H9 (cell line): ENCODE results near the gene NLRX1. TPM values are rescaled to one million over a fixed set of nuclear protein-coding genes. Genes with fewer than 3 reads are reported as not detected.

ENCODE experiments used
- DNase-seq: peaks from one replicate; pipeline ENCODE4 v3.0.0-alpha.2; 2017
- H2AFZ ChIP-seq: one replicate; pipeline ENCODE4 v1.6.1; 2013; ENCODE audit warnings: mild to moderate bottlenecking, low read length, control low read depth, moderate library complexity
- H2AK5ac ChIP-seq: 2 replicates; pipeline ENCODE4 v1.6.1; 2013; ENCODE audit warnings: low read length, control low read depth, mixed read lengths; ENCODE audit not compliant: insufficient read length
- H2BK120ac ChIP-seq: one replicate; pipeline ENCODE4 v1.6.1; 2013; ENCODE audit warnings: low read depth, mild to moderate bottlenecking, low read length, control low read depth, inconsistent platforms; ENCODE audit not compliant: poor library complexity, severe bottlenecking
- H2BK12ac ChIP-seq: 2 replicates; pipeline ENCODE4 v1.6.1; 2013; ENCODE audit warnings: low read length, control low read depth, mixed read lengths, low read depth; ENCODE audit not compliant: insufficient read length
- H2BK15ac ChIP-seq: 2 replicates; pipeline ENCODE4 v1.6.1; 2013; ENCODE audit warnings: low read depth, low read length, control low read depth
- H2BK20ac ChIP-seq: one replicate; pipeline ENCODE4 v1.6.1; 2013; ENCODE audit warnings: low read depth, mild to moderate bottlenecking, low read length, control low read depth, inconsistent platforms; ENCODE audit not compliant: poor library complexity, severe bottlenecking
- H2BK5ac ChIP-seq: 2 replicates; pipeline ENCODE4 v1.6.1; 2013; ENCODE audit warnings: low read length, control low read depth, mixed read lengths; ENCODE audit not compliant: insufficient read length
- H3K14ac ChIP-seq: 2 replicates; pipeline ENCODE4 v1.6.1; 2013; ENCODE audit warnings: low read length, control low read depth; ENCODE audit not compliant: insufficient read depth
- H3K18ac ChIP-seq: 2 replicates; pipeline ENCODE4 v1.6.1; 2013; ENCODE audit warnings: low read depth, mild to moderate bottlenecking, mixed read lengths, low read length, control low read depth; ENCODE audit not compliant: insufficient read length
- H3K23ac ChIP-seq: 2 replicates; pipeline ENCODE4 v1.6.1; 2013; ENCODE audit warnings: low read length, control low read depth, mixed read lengths, low read depth; ENCODE audit not compliant: insufficient read length
- H3K23me2 ChIP-seq: 2 replicates; pipeline ENCODE4 v1.6.1; 2013; ENCODE audit warnings: low read depth, mild to moderate bottlenecking, mixed read lengths, low read length, control low read depth; ENCODE audit not compliant: insufficient read length, poor library complexity, severe bottlenecking
- H3K27ac ChIP-seq: 2 replicates; pipeline ENCODE4 v1.5.1; 2013; ENCODE audit warnings: low read length, control low read depth, mixed read lengths, low read depth; ENCODE audit not compliant: insufficient read length
- H3K27me3 ChIP-seq: 2 replicates; pipeline ENCODE4 v1.6.1; 2013; ENCODE audit warnings: low read length, control low read depth, inconsistent platforms; ENCODE audit not compliant: insufficient read depth
- H3K4ac ChIP-seq: 2 replicates; pipeline ENCODE4 v1.6.1; 2013; ENCODE audit warnings: low read depth, mild to moderate bottlenecking, control low read depth, inconsistent platforms, low read length, moderate library complexity
- H3K4me1 ChIP-seq: 2 replicates; pipeline ENCODE4 v1.6.1; 2013; ENCODE audit warnings: low read length, control low read depth, inconsistent platforms; ENCODE audit not compliant: insufficient read depth
- H3K4me2 ChIP-seq: 2 replicates; pipeline ENCODE4 v1.6.1; 2013; ENCODE audit warnings: low read length, control low read depth, mixed read lengths; ENCODE audit not compliant: insufficient read length, insufficient read depth
- H3K56ac ChIP-seq: 2 replicates; pipeline ENCODE4 v1.6.1; 2013; ENCODE audit warnings: low read depth, mild to moderate bottlenecking, mixed read lengths, low read length, control low read depth; ENCODE audit not compliant: insufficient read length
- H3K79me1 ChIP-seq: 2 replicates; pipeline ENCODE4 v1.6.1; 2013; ENCODE audit warnings: low read depth, mild to moderate bottlenecking, moderate library complexity, low read length, control low read depth, inconsistent platforms; ENCODE audit not compliant: insufficient read depth, poor library complexity, severe bottlenecking
- H3K79me2 ChIP-seq: 2 replicates; pipeline ENCODE4 v1.6.1; 2013; ENCODE audit warnings: low read length, control low read depth, inconsistent platforms; ENCODE audit not compliant: insufficient read depth
- H3K9ac ChIP-seq: 2 replicates; pipeline ENCODE4 v1.6.1; 2013; ENCODE audit warnings: low read length, control low read depth, mixed read lengths; ENCODE audit not compliant: insufficient read length; ENCODE audit errors: extremely low read depth
- H3K9me3 ChIP-seq: one replicate; pipeline ENCODE4 v1.6.1; 2013; ENCODE audit warnings: low read depth, low read length, inconsistent platforms; ENCODE audit not compliant: control insufficient read depth
- H3T11ph ChIP-seq: one replicate; pipeline ENCODE4 v1.6.1; 2013; ENCODE audit warnings: mild to moderate bottlenecking, low read length, control low read depth, inconsistent platforms
- H4K20me1 ChIP-seq: one replicate; pipeline ENCODE4 v1.6.1; 2013; ENCODE audit not compliant: control insufficient read depth, insufficient read length, insufficient read depth
- H4K5ac ChIP-seq: 2 replicates; pipeline ENCODE4 v1.6.1; 2013; ENCODE audit warnings: low read depth, mild to moderate bottlenecking, mixed read lengths, low read length, control low read depth; ENCODE audit not compliant: insufficient read length
- H4K8ac ChIP-seq: replicated peaks from 2 replicates; pipeline ENCODE4 v1.6.1; 2013; ENCODE audit warnings: low read length, control low read depth, mixed read lengths, low read depth; ENCODE audit not compliant: insufficient read length
- H4K91ac ChIP-seq: 2 replicates; pipeline ENCODE4 v1.6.1; 2013; ENCODE audit warnings: low read depth, mild to moderate bottlenecking, moderate library complexity, mixed read lengths, low read length, control low read depth; ENCODE audit not compliant: insufficient read length
- H3K27ac Mint-ChIP-seq, 3 experiments: 2 replicates in 2 of 3; 3 replicates in 1 of 3; pipeline ENCODE4 v1.8.0; 2020 to 2021; ENCODE audit warnings: mixed read lengths in 3 of 3, mild to moderate bottlenecking in 1 of 3, moderate library complexity in 1 of 3
- H3K27me3 Mint-ChIP-seq: 2 replicates; pipeline ENCODE4 v1.8.0; 2021; ENCODE audit warnings: low read depth, mild to moderate bottlenecking, moderate library complexity, mixed read lengths
- H3K36me3 Mint-ChIP-seq, 3 experiments: 2 replicates in 2 of 3; 3 replicates in 1 of 3; pipeline ENCODE4 v1.8.0; 2020 to 2021; ENCODE audit warnings: low read depth in 3 of 3, mixed read lengths in 3 of 3; ENCODE audit not compliant: insufficient read depth in 1 of 3
- H3K4me1 Mint-ChIP-seq, 2 experiments: 2 replicates each; pipeline ENCODE4 v1.8.0; 2020; ENCODE audit warnings: mixed read lengths in 2 of 2
- H3K4me3 Mint-ChIP-seq, 2 experiments: 2 replicates in 1 of 2; 3 replicates in 1 of 2; pipeline ENCODE4 v1.8.0; 2020 to 2021; ENCODE audit warnings: mild to moderate bottlenecking in 2 of 2, mixed read lengths in 2 of 2, moderate library complexity in 1 of 2
- H3K9me3 Mint-ChIP-seq, 2 experiments: 2 replicates in 1 of 2; 3 replicates in 1 of 2; pipeline ENCODE4 v1.8.0; 2020; ENCODE audit warnings: mild to moderate bottlenecking in 2 of 2, mixed read lengths in 2 of 2, moderate library complexity in 1 of 2
- CTCF ChIP-seq: fragments of 200-600 bp; sonication (generic); conservative IDR thresholded peaks from 3 replicates; pipeline ENCODE4 v1.8.0; 2021; ENCODE audit warnings: antibody characterized with exemption, mild to moderate bottlenecking
- WGBS: extraction: QIAGEN DNeasy Blood & Tissue Kit; methylation state at CpG from one replicate; pipeline ENCODE4 v1.1.7; 2013; ENCODE audit warnings: missing lambda C conversion rate, low lambda C conversion rate, mixed read lengths; ENCODE audit not compliant: insufficient read length; ENCODE audit errors: extremely low coverage; 5-methylcytosine and 5-hydroxymethylcytosine counted together
- total RNA-seq: library from RNA; stranded (reverse); gene quantifications from 2 replicates; pipeline ENCODE4 v1.2.1, GENCODE V29; 2021

Gene NLRX1
- total RNA-seq, 1 experiment from 2014 or later = 18.2 TPM

GRCh38 chr11:119185981-119186634 is 17.6 kb downstream of the NLRX1 start:
- Histone ChIP-seq H3K9me3 (no peaks in the 10 kb centered on the region), H3K79me1 (no peaks in the 10 kb centered on the region), H3T11ph (no peak overlapping the region), H2AFZ (no peak overlapping the region), H2BK20ac (no peak overlapping the region), H3K9ac (no peak overlapping the region), H4K5ac (no peak overlapping the region), H3K56ac (no peak overlapping the region), H2BK5ac (no peak overlapping the region), H3K14ac (no peak overlapping the region), H2BK120ac (no peak overlapping the region), H4K20me1 (no peaks in the 10 kb centered on the region), H4K91ac (no peak overlapping the region), H4K8ac (no peak overlapping the region), H3K4me2 (no peak overlapping the region), H3K23me2 (no peaks in the 10 kb centered on the region), H2BK12ac (no peak overlapping the region), H2AK5ac (no peak overlapping the region), H2BK15ac (no peak overlapping the region), H3K79me2 (no peaks in the 10 kb centered on the region), H3K4me1 (no peaks in the 10 kb centered on the region), H3K23ac (no peak overlapping the region), H3K18ac (no peak overlapping the region), H3K4ac (no peak overlapping the region), H3K27me3 (no peaks in the 10 kb centered on the region), H3K27ac (no peak overlapping the region)
- H3K27me3 Mint-ChIP-seq = peaks cover 1% of the 10 kb centered on the region
- no peak for TF ChIP-seq CTCF
- WGBS = no CpG with 5 or more reads among the region's 15 CpGs
- no peak for DNase-seq
- H3K27ac Mint-ChIP-seq = peak overlapping the region in 1 of 3 experiments; percentile 53; a peak in 1 of 7 replicates
- H3K9me3 Mint-ChIP-seq = no peaks in the 10 kb centered on the region
- H3K36me3 Mint-ChIP-seq = peaks cover 0 to 6% (median 3%) of the 10 kb centered on the region in 3 experiments; a peak in 4 of 7 replicates
- no peak overlapping the region; a peak in 1 of 5 replicates for H3K4me3 Mint-ChIP-seq
- H3K4me1 Mint-ChIP-seq = peaks cover 9 to 13% of the 10 kb centered on the region in 2 experiments; a peak in 3 of 4 replicates
